Left lung (tissue), 10 donors: ENCODE measurements around the gene PHKB. TPM values are rescaled to one million over a fixed set of nuclear protein-coding genes. Genes with fewer than 3 reads are reported as not detected.

Source experiments
- ATAC-seq: fragments of 200-7000 bp; cut with Tn5 transposase; one replicate; pipeline ENCODE4 v1.9.1; 2020; ENCODE audit warnings: moderate library complexity
- DNase-seq, 4 donors: peaks; one replicate each; pipeline ENCODE4 v3.0.0-alpha.2; 2013 to 2020
- H3K27ac ChIP-seq, 2 donors: fragments of 200-600 bp; sonication (generic) in 1 of 2; one replicate each; pipeline versions ENCODE4 v1.5.0 to v1.8.0; 2020 to 2021
- H3K27me3 ChIP-seq, 2 donors: fragments of 200-600 bp; sonication (generic) in 1 of 2; one replicate each; pipeline versions ENCODE4 v1.5.0 to v1.8.0; 2020 to 2021
- H3K36me3 ChIP-seq, 2 donors: fragments of 200-600 bp; sonication (generic) in 1 of 2; one replicate each; pipeline versions ENCODE4 v1.5.0 to v1.8.0; 2020 to 2021
- H3K4me1 ChIP-seq, 2 donors: fragments of 200-600 bp; one replicate each; pipeline ENCODE4 v1.8.0; 2021
- H3K4me3 ChIP-seq, 2 donors: fragments of 200-600 bp; sonication (generic) in 1 of 2; one replicate each; pipeline versions ENCODE4 v1.5.0 to v1.8.0; 2020 to 2021; ENCODE audit warnings: mild to moderate bottlenecking in 1 of 2
- H3K9me3 ChIP-seq, 2 donors: fragments of 200-600 bp; sonication (generic) in 1 of 2; one replicate each; pipeline versions ENCODE4 v1.5.0 to v1.8.0; 2020 to 2021
- intact Hi-C, 2 donors: fragments of 100-400 bp; cut with DNase I; formaldehyde crosslinking; loops; one replicate each; pipeline versions ENCODE4 v1.11.2 to v1.14.2; 2022
- polyA plus RNA-seq, 6 donors: library from polyadenylated mRNA; unstranded; fragments of 120-200 nt; gene quantifications; one replicate each; pipeline ENCODE4 v1.2.1, GENCODE V29; 2013; ENCODE audit not compliant: insufficient read length in 6 of 6
- total RNA-seq, 2 donors: library from RNA; stranded (reverse); fragmentation: NEBNext Ultra II Directional; extraction: Animal tissue kit (Norgen Biotek cat#: 25700); gene quantifications; one replicate each; pipeline ENCODE4 v1.2.1, GENCODE V29; 2021
- TF ChIP-seq, protein P1 (sequence below), 2 donors: fragments of 200-600 bp; sonication (generic) in 1 of 2; IDR thresholded peaks; one replicate each; pipeline versions ENCODE4 v1.5.0 to v1.8.0; 2021; ENCODE audit warnings: antibody characterized with exemption in 2 of 2
- donor health status: DM: no; HTN: yes; CAD: no.
- donor health status: DM: no; HTN: no; CAD: no.

The PHKB gene
- total and polyA plus RNA-seq, 8 donors, result 76.5 to 104 (median 90.4) TPM

DNA sequence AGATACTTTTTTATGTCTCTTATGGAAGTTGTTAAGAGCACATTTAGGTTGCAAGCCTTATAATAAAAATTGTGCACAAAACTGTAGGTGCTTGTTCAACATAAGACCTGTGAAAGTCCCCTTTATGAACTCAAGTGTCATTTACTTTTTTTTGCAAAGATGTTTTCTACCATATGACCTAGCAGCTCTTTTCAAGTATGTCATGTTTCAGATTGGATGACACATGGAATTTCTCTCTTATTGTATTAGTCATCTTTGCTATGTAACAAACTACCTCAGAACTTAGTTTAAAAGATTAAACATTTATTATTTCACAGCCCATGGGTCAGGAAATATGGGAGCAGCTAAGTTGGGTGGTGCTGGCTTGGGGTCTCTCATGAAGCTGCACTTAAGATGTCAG, 57.9 kb downstream of the PHKB start:
- Histone ChIP-seq H3K27me3 (no peaks in the 10 kb centered on the region), H3K4me3 (no peak overlapping the region), H3K9me3 (no peaks in the 10 kb centered on the region), H3K36me3 (peaks cover 0 to 46% of the 10 kb centered on the region in 2 donors), H3K27ac (no peak overlapping the region), H3K4me1 (peaks cover 0 to 9% of the 10 kb centered on the region in 2 donors)
- ATAC-seq (no peak), DNase-seq (no peak)
- TF ChIP-seq, protein P1, sequence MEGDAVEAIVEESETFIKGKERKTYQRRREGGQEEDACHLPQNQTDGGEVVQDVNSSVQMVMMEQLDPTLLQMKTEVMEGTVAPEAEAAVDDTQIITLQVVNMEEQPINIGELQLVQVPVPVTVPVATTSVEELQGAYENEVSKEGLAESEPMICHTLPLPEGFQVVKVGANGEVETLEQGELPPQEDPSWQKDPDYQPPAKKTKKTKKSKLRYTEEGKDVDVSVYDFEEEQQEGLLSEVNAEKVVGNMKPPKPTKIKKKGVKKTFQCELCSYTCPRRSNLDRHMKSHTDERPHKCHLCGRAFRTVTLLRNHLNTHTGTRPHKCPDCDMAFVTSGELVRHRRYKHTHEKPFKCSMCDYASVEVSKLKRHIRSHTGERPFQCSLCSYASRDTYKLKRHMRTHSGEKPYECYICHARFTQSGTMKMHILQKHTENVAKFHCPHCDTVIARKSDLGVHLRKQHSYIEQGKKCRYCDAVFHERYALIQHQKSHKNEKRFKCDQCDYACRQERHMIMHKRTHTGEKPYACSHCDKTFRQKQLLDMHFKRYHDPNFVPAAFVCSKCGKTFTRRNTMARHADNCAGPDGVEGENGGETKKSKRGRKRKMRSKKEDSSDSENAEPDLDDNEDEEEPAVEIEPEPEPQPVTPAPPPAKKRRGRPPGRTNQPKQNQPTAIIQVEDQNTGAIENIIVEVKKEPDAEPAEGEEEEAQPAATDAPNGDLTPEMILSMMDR (IDR thresholded peaks at IDR 0.05), result no peak
- intact Hi-C loops, result no loop called here

DNA sequence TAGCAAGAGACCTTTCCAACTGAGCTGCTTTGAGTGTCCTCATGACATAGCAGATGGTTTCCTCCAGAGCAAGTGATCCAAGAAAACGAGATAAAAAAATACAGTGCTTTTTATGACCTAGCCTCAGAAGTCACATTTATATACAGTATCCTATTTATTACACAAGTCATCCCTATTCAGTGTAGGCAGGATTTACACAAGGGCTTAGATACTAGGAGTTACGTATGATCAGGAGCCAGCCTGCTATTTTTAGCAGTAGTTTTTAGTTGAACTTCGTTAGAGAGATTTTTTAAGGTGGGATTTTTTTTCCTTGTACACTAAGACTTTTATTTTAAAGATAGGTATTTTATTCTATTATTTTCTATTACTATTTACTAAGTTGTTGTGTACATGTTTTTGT, 58.4 kb downstream of the PHKB start:
- H3K4me1 ChIP-seq, result peaks cover 0 to 9% of the 10 kb centered on the region in 2 donors
- no peak overlapping the region for H3K27ac ChIP-seq
- ATAC-seq (no peak), DNase-seq (no peak)
- H3K4me3 ChIP-seq, result no peak overlapping the region
- intact Hi-C loops, result no loop called here
- H3K36me3 ChIP-seq, result peaks cover 0 to 41% of the 10 kb centered on the region in 2 donors
- H3K27me3 ChIP-seq, result no peaks in the 10 kb centered on the region
- TF ChIP-seq, protein P1 (IDR thresholded peaks at IDR 0.05), result no peak
- H3K9me3 ChIP-seq, result no peaks in the 10 kb centered on the region

- peaks cover 0 to 35% of the 10 kb centered on the region in 2 donors for H3K36me3 ChIP-seq
- TF ChIP-seq, protein P1 (IDR thresholded peaks at IDR 0.05), result no peak
- no peaks in the 10 kb centered on the region for H3K9me3 ChIP-seq
- H3K4me1 ChIP-seq, result peaks cover 0 to 9% of the 10 kb centered on the region in 2 donors
- H3K4me3 ChIP-seq, result no peak overlapping the region
- intact Hi-C loops, result no loop called here
- no peak for DNase-seq
- H3K27ac ChIP-seq, result no peak overlapping the region
- ATAC-seq, result peak; percentile 43
- no peaks in the 10 kb centered on the region for H3K27me3 ChIP-seq
Observed at GRCh38 chr16:47519996-47520679, 59.0 kb downstream of the PHKB start.

- DNase-seq, result no peak
- Histone ChIP-seq H3K27ac (peak overlapping the region in 1 of 2 donors; percentile 33), H3K4me1 (peaks cover 0 to 9% of the 10 kb centered on the region in 2 donors), H3K9me3 (no peaks in the 10 kb centered on the region), H3K27me3 (no peaks in the 10 kb centered on the region), H3K36me3 (peaks cover 0 to 14% of the 10 kb centered on the region in 2 donors), H3K4me3 (no peak overlapping the region)
- TF ChIP-seq, protein P1 (IDR thresholded peaks at IDR 0.05), result no peak
- intact Hi-C loops, result no loop called here
- ATAC-seq, result peak; percentile 91
Observed at GRCh38 chr16:47523342-47524006, 62.3 kb downstream of the PHKB start.

DNA sequence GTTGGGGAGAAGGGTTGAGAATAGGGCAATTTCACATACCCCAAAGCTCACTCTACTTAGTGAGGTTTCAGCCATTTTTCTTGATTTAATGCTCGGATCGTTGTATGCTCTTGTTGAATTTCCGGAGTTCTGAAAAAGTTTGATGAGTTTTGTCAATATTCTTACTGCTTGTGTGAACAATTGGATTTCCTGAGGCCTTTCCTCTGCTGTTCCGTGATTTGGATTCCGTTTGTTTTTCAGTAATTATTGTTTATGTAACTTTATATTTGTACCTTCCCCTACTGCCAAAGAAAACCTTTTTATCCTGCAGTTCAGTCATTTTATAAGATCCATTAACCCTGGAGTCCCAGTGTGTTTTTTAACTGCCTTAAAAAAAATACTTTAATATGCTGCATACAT, 62.9 kb downstream of the PHKB start:
- peak overlapping the region in 1 of 2 donors; percentile 33 for H3K27ac ChIP-seq

More for the DNA sequence above, 62.9 kb downstream of the PHKB start:
- ATAC-seq (no peak), DNase-seq (no peak)
- intact Hi-C loops, result no loop called here
- Histone ChIP-seq H3K27me3 (no peaks in the 10 kb centered on the region), H3K4me1 (peaks cover 0 to 9% of the 10 kb centered on the region in 2 donors), H3K36me3 (peaks cover 0 to 19% of the 10 kb centered on the region in 2 donors), H3K9me3 (no peaks in the 10 kb centered on the region), H3K4me3 (no peak overlapping the region)
- TF ChIP-seq, protein P1 (IDR thresholded peaks at IDR 0.05), result no peak
